Liver (tissue), 9 donors: Measurements from ENCODE around the gene IGDCC3. TPM values are rescaled to one million over a fixed set of nuclear protein-coding genes. Genes with fewer than 3 reads are reported as not detected.
"Not testable (repeated sequence)": the region's sequence is repeated elsewhere in the genome, so short reads cannot be mapped to it uniquely, and the experiment has no call there.

ENCODE experiments used
- DNase-seq: peaks from one replicate; pipeline ENCODE4 v3.0.0-alpha.2; 2017; ENCODE audit warnings: low spot score
- H3K27ac ChIP-seq, 2 donors: one replicate each; pipeline ENCODE4 v1.7.0; 2013; ENCODE audit warnings: inconsistent platforms in 2 of 2, low read length in 2 of 2, control low read depth in 1 of 2, low read depth in 1 of 2, mild to moderate bottlenecking in 1 of 2
- H3K27me3 ChIP-seq, 4 donors: one replicate each; pipeline versions ENCODE4 v1.6.1 to v1.7.0; 2013; ENCODE audit warnings: low read length in 3 of 4, inconsistent platforms in 1 of 4, mild to moderate bottlenecking in 1 of 4, moderate library complexity in 1 of 4; ENCODE audit not compliant: control insufficient read depth in 4 of 4, insufficient read depth in 4 of 4
- H3K36me3 ChIP-seq, 4 donors: one replicate each; pipeline versions ENCODE4 v1.6.1 to v1.7.0; 2013; ENCODE audit warnings: low read length in 3 of 4, mild to moderate bottlenecking in 3 of 4, low read depth in 1 of 4, moderate library complexity in 1 of 4; ENCODE audit not compliant: control insufficient read depth in 4 of 4, insufficient read depth in 3 of 4
- H3K4me1 ChIP-seq, 4 donors: one replicate each; pipeline versions ENCODE4 v1.6.1 to v1.7.0; 2013; ENCODE audit warnings: low read length in 3 of 4, mild to moderate bottlenecking in 3 of 4, moderate library complexity in 1 of 4; ENCODE audit not compliant: control insufficient read depth in 4 of 4, insufficient read depth in 4 of 4
- H3K4me3 ChIP-seq, 3 donors: one replicate each; pipeline versions ENCODE4 v1.6.1 to v1.7.0; 2013; ENCODE audit warnings: low read length in 3 of 3, control low read depth in 1 of 3, low read depth in 1 of 3, mild to moderate bottlenecking in 1 of 3
- H3K9ac ChIP-seq, 2 donors: one replicate each; pipeline ENCODE4 v1.7.0; 2013; ENCODE audit warnings: low read length in 2 of 2, mild to moderate bottlenecking in 2 of 2, moderate library complexity in 2 of 2, control low read depth in 1 of 2, low read depth in 1 of 2
- H3K9me3 ChIP-seq, 4 donors: one replicate each; pipeline versions ENCODE4 v1.6.1 to v1.7.0; 2013; ENCODE audit warnings: low read length in 3 of 4; ENCODE audit not compliant: control insufficient read depth in 4 of 4
- ATF3 ChIP-seq: IDR thresholded peaks from 2 replicates; pipeline ENCODE4 v1.6.1; 2016; ENCODE audit warnings: antibody characterized with exemption
- CTCF ChIP-seq: fragments of 150-350 bp; IDR thresholded peaks from 2 replicates; pipeline ENCODE4 v1.5.1; 2017; ENCODE audit warnings: improper control_type of control experiment, low read depth, low read length; ENCODE audit not compliant: missing input control
- EGR1 ChIP-seq, 2 donors: IDR thresholded peaks; 2 replicates each; pipeline ENCODE4 v1.6.1; 2016 to 2018; ENCODE audit warnings: antibody characterized with exemption in 2 of 2, low read depth in 2 of 2
- FOXA1 ChIP-seq: IDR thresholded peaks from 2 replicates; pipeline ENCODE4 v1.6.1; 2016; ENCODE audit warnings: antibody characterized with exemption
- FOXA2 ChIP-seq: IDR thresholded peaks from 2 replicates; pipeline ENCODE4 v1.6.1; 2016; ENCODE audit warnings: antibody characterized with exemption
- GABPA ChIP-seq, 2 donors: IDR thresholded peaks in 1 of 2; conservative IDR thresholded peaks in 1 of 2; 2 replicates each; pipeline ENCODE4 v1.6.1; 2016; ENCODE audit warnings: antibody characterized with exemption in 2 of 2, mild to moderate bottlenecking in 1 of 2, moderate library complexity in 1 of 2
- HNF4A ChIP-seq, 2 donors: conservative IDR thresholded peaks; 2 replicates each; pipeline ENCODE4 v1.6.1; 2016; ENCODE audit warnings: antibody characterized with exemption in 2 of 2, mild to moderate bottlenecking in 2 of 2
- HNF4G ChIP-seq: IDR thresholded peaks from 2 replicates; pipeline ENCODE4 v1.6.1; 2016; ENCODE audit warnings: antibody characterized with exemption
- JUND ChIP-seq, 2 donors: IDR thresholded peaks; 2 replicates each; pipeline ENCODE4 v1.6.1; 2016; ENCODE audit warnings: antibody characterized with exemption in 2 of 2
- MAX ChIP-seq: IDR thresholded peaks from 2 replicates; pipeline ENCODE4 v1.6.1; 2016; ENCODE audit warnings: antibody characterized with exemption
- NR2F2 ChIP-seq: IDR thresholded peaks from 2 replicates; pipeline ENCODE4 v1.6.1; 2016; ENCODE audit warnings: antibody characterized with exemption
- RAD21 ChIP-seq, 2 donors: IDR thresholded peaks; 2 replicates each; pipeline ENCODE4 v1.6.1; 2016; ENCODE audit warnings: antibody characterized with exemption in 2 of 2, mild to moderate bottlenecking in 2 of 2
- REST ChIP-seq: IDR thresholded peaks from 2 replicates; pipeline ENCODE4 v1.6.1; 2016; ENCODE audit warnings: antibody characterized with exemption, mild to moderate bottlenecking
- RXRA ChIP-seq, 2 donors: IDR thresholded peaks; 2 replicates each; pipeline ENCODE4 v1.6.1; 2017 to 2018; ENCODE audit warnings: antibody characterized with exemption in 2 of 2, mild to moderate bottlenecking in 1 of 2
- SP1 ChIP-seq: IDR thresholded peaks from 2 replicates; pipeline ENCODE4 v1.6.1; 2018; ENCODE audit warnings: antibody characterized with exemption, mild to moderate bottlenecking
- TAF1 ChIP-seq: conservative IDR thresholded peaks from 2 replicates; pipeline ENCODE4 v1.6.1; 2016; ENCODE audit warnings: antibody characterized with exemption, mild to moderate bottlenecking
- YY1 ChIP-seq: IDR thresholded peaks from 2 replicates; pipeline ENCODE4 v1.6.1; 2016; ENCODE audit warnings: antibody characterized with exemption, mild to moderate bottlenecking
- ZBTB33 ChIP-seq: IDR thresholded peaks from 2 replicates; pipeline ENCODE4 v1.6.1; 2016; ENCODE audit warnings: antibody characterized with exemption
- WGBS: extraction: QIAGEN DNeasy Blood & Tissue Kit; methylation state at CpG from one replicate; pipeline ENCODE4 v1.1.7; 2013; 5-methylcytosine and 5-hydroxymethylcytosine counted together
- polyA plus RNA-seq, 2 donors: library from polyadenylated mRNA; stranded (reverse) in 1 of 2; unstranded in 1 of 2; fragments of 200-250 nt in 1 of 2; fragments of >200 nt in 1 of 2; fragmentation: Nextera tagmentation in 1 of 2; extraction: Ambion mirVana in 1 of 2; gene quantifications; one replicate each; pipeline versions ENCODE4 v1.2.1 to v1.2.3, GENCODE V29; 2013 to 2015
- total RNA-seq, 2 donors: library from RNA; depleted of rRNA; stranded (reverse); fragments of >200 nt; gene quantifications; one replicate each; pipeline ENCODE4 v1.2.3, GENCODE V29; 2014
- donor health status: healthy.
- donor health status: healthy.
- donor health status: healthy.
- donor health status: healthy.
- donor health status: healthy.

IGDCC3 gene
- total and polyA plus RNA-seq, 4 donors, result 1.5 TPM; not detected in 3

- peaks cover 0 to 3% (median 0%) of the 10 kb centered on the region in 4 donors for H3K27me3 ChIP-seq
These were observed 21.4 kb upstream of the IGDCC3 start for GRCh38 chr15:65399001-65399706.

GRCh38 chr15:65398486-65398885 lies 20.7 kb upstream of the IGDCC3 start:
- not testable (repeated sequence) for H3K4me1 ChIP-seq, H3K27ac ChIP-seq, H3K27me3 ChIP-seq, H3K9ac ChIP-seq, DNase-seq, H3K36me3 ChIP-seq, H3K9me3 ChIP-seq, H3K4me3 ChIP-seq
- WGBS, result 93% methylated on average over 16 of the region's 16 CpGs

More at GRCh38 chr15:65399001-65399706, 21.4 kb upstream of the IGDCC3 start:
- Histone ChIP-seq H3K36me3 (no peaks in the 10 kb centered on the region), H3K27ac (no peak overlapping the region), H3K9me3 (no peaks in the 10 kb centered on the region), H3K9ac (no peak overlapping the region), H3K4me1 (peaks cover 0 to 5% (median under 1%) of the 10 kb centered on the region in 4 donors), H3K4me3 (no peak overlapping the region)
- TF ChIP-seq NR2F2 (no peak), HNF4G (no peak), EGR1 (IDR thresholded peaks at IDR 0.05; ENCODE audit: low read depth in 2 of 2) (no peak), RXRA (IDR thresholded peaks at IDR 0.05) (no peak), FOXA2 (no peak), ATF3 (no peak), FOXA1 (no peak), MAX (no peak), GABPA (IDR thresholded peaks at IDR 0.05 in 1 of 2, conservative IDR thresholded peaks at IDR 0.05 in 1 of 2) (no peak), JUND (IDR thresholded peaks at IDR 0.05) (no peak), CTCF (no peak), ZBTB33 (no peak)
- 89% methylated on average over 11 of the region's 11 CpGs for WGBS
- no peak for DNase-seq

- no peak overlapping the region for H3K27ac ChIP-seq
- H3K4me1 ChIP-seq, result peaks cover 0 to 5% (median under 1%) of the 10 kb centered on the region in 4 donors
- H3K9ac ChIP-seq, result no peak overlapping the region
- no peaks in the 10 kb centered on the region for H3K36me3 ChIP-seq
- H3K27me3 ChIP-seq, result peaks cover 0 to 3% (median 0%) of the 10 kb centered on the region in 4 donors
- DNase-seq, result no peak
- no peaks in the 10 kb centered on the region for H3K9me3 ChIP-seq
- WGBS, result 61% methylated on average over 10 of the region's 10 CpGs
- no peak overlapping the region for H3K4me3 ChIP-seq
- no peak for TF ChIP-seq GABPA (IDR thresholded peaks at IDR 0.05 in 1 of 2, conservative IDR thresholded peaks at IDR 0.05 in 1 of 2)
- TF ChIP-seq TAF1, result no peak
- TF ChIP-seq SP1, result no peak
- TF ChIP-seq FOXA1, result no peak
- no peak for TF ChIP-seq EGR1 (IDR thresholded peaks at IDR 0.05; ENCODE audit: low read depth in 2 of 2)
- no peak for TF ChIP-seq NR2F2
- TF ChIP-seq RAD21 (IDR thresholded peaks at IDR 0.05), result no peak
- no peak for TF ChIP-seq JUND (IDR thresholded peaks at IDR 0.05)
- TF ChIP-seq FOXA2, result no peak
- TF ChIP-seq HNF4G, result no peak
- no peak for TF ChIP-seq ATF3
- no peak for TF ChIP-seq REST
- TF ChIP-seq HNF4A (conservative IDR thresholded peaks at IDR 0.05), result no peak
- TF ChIP-seq YY1, result no peak
- no peak for TF ChIP-seq MAX
These were observed 19.1 kb upstream of the IGDCC3 start for GRCh38 chr15:65396965-65397317.
